A549 (cell line): ENCODE results near the gene RALGAPA1.

Source experiments
- HOXA7 ChIP-seq: fragments of 250-450 bp; sonication (Bioruptor Pico); IDR thresholded peaks from 2 replicates; pipeline ENCODE4 v1.5.0; 2020; ENCODE audit warnings: mild to moderate bottlenecking, moderate library complexity
- JUN ChIP-seq, 2 experiments: fragments of >200 bp; sonication (Bioruptor Twin); formaldehyde crosslinking; IDR thresholded peaks; 2 replicates in 1 of 2; 3 replicates in 1 of 2; pipeline ENCODE4 v1.6.1; 2016 to 2017
- KDM1A ChIP-seq: fragments of 200-600 bp; sonication (generic); IDR thresholded peaks from 2 replicates; pipeline ENCODE4 v1.6.1; 2016; ENCODE audit warnings: low read depth, mild to moderate bottlenecking
- MYC ChIP-seq: IDR thresholded peaks from 2 replicates; pipeline ENCODE4 v1.6.1; 2012; ENCODE audit warnings: mild to moderate bottlenecking, inconsistent platforms, low read length, improper control_type of control experiment, borderline replicate concordance
- PHF8 ChIP-seq: fragments of 200-600 bp; sonication (generic); IDR thresholded peaks from 2 replicates; pipeline ENCODE4 v1.6.1; 2016; ENCODE audit warnings: low read depth, mild to moderate bottlenecking, antibody characterized with exemption, moderate library complexity, borderline replicate concordance
- POLR2A ChIP-seq: IDR thresholded peaks from 2 replicates; pipeline ENCODE4 v1.6.1; 2012; ENCODE audit warnings: mild to moderate bottlenecking, low read length
- RAD21 ChIP-seq, 2 experiments: fragments of >200 bp in 1 of 2; sonication (Bioruptor Twin) in 1 of 2; formaldehyde crosslinking in 1 of 2; IDR thresholded peaks in 1 of 2; conservative IDR thresholded peaks in 1 of 2; 2 replicates in 1 of 2; 3 replicates in 1 of 2; pipeline ENCODE4 v1.6.1; 2012 to 2018; ENCODE audit warnings: inconsistent platforms in 1 of 2
- RCOR1 ChIP-seq: fragments of 150-350 bp; IDR thresholded peaks from 2 replicates; pipeline ENCODE4 v1.6.1; 2014; ENCODE audit warnings: antibody characterized with exemption, low read length, low read depth
- RFX5 ChIP-seq: fragments of 450-650 bp; IDR thresholded peaks from 2 replicates; pipeline ENCODE4 v1.7.1; 2014; ENCODE audit warnings: antibody characterized with exemption, mild to moderate bottlenecking, moderate library complexity
- RNF2 ChIP-seq: fragments of 200-600 bp; sonication (generic); IDR thresholded peaks from 2 replicates; pipeline ENCODE4 v1.6.1; 2016; ENCODE audit warnings: low read depth, mild to moderate bottlenecking, antibody characterized with exemption, moderate library complexity, borderline replicate concordance
- ZC3H11A ChIP-seq: fragments of 450-650 bp; IDR thresholded peaks from 2 replicates; pipeline ENCODE4 v1.6.1; 2014; ENCODE audit warnings: antibody characterized with exemption, mild to moderate bottlenecking
- TF ChIP-seq, protein P1 (sequence below): fragments of >200 bp; sonication (Bioruptor Twin); formaldehyde crosslinking; IDR thresholded peaks from 3 replicates; pipeline ENCODE4 v1.5.1; 2016

DNA sequence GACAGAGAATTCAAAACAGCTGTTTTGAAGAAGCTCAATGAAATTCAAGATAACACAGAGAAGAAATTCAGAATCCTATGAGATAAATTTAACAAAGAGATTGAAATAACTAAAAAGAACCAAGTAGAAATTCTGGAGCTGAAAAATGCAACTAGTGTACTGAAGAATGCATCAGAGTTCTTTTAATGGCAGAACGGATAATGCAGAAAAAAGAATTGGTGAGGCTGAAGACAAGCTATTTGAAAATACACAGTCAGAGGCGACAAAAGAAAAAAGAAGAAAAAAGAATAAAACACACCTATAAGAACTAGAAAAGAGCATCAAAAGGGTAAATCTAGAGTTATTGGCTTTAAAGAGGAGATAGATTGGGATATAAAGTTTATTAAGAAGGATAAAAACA, 171.8 kb downstream of the RALGAPA1 start:
- TF ChIP-seq RAD21 (conservative IDR thresholded peaks at IDR 0.05 in 1 of 2, IDR thresholded peaks at IDR 0.05 in 1 of 2), result no peak
- TF ChIP-seq ZC3H11A, result no peak
- TF ChIP-seq, protein P1, sequence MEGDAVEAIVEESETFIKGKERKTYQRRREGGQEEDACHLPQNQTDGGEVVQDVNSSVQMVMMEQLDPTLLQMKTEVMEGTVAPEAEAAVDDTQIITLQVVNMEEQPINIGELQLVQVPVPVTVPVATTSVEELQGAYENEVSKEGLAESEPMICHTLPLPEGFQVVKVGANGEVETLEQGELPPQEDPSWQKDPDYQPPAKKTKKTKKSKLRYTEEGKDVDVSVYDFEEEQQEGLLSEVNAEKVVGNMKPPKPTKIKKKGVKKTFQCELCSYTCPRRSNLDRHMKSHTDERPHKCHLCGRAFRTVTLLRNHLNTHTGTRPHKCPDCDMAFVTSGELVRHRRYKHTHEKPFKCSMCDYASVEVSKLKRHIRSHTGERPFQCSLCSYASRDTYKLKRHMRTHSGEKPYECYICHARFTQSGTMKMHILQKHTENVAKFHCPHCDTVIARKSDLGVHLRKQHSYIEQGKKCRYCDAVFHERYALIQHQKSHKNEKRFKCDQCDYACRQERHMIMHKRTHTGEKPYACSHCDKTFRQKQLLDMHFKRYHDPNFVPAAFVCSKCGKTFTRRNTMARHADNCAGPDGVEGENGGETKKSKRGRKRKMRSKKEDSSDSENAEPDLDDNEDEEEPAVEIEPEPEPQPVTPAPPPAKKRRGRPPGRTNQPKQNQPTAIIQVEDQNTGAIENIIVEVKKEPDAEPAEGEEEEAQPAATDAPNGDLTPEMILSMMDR, result no peak
- TF ChIP-seq KDM1A, result no peak
- no peak for TF ChIP-seq POLR2A
- TF ChIP-seq HOXA7, result no peak
- TF ChIP-seq MYC, result no peak
- no peak for TF ChIP-seq RFX5
- TF ChIP-seq RNF2, result no peak
- no peak for TF ChIP-seq RCOR1
- no peak for TF ChIP-seq JUN (IDR thresholded peaks at IDR 0.05)
- TF ChIP-seq PHF8, result no peak
